IMR-90 (cell line): ENCODE results near the gene NPIPA3. TPM values are rescaled to one million over a fixed set of nuclear protein-coding genes. Genes with fewer than 3 reads are reported as not detected.

ENCODE experiments used
- ATAC-seq: fragments of 200-7000 bp; cut with Tn5 transposase; 2 replicates; pipeline ENCODE4 v1.9.1; 2020; ENCODE audit warnings: low read depth, mild to moderate bottlenecking, moderate library complexity
- BruUV-seq: library from RNA; stranded (reverse); fragments of 400-500 nt; replicated peaks from 2 replicates; lab custom pipeline; 2021; lab: Mats Ljungman, UMichigan
- CTCF ChIA-PET: fragments of 300-600 bp; formaldehyde crosslinking; extraction: SDS; loops from one replicate; lab custom pipeline; 2021; ENCODE audit warnings: antibody characterized with exemption; lab: Yijun Ruan, JAX
- POLR2A ChIA-PET: fragments of 300-600 bp; sonication (Branson Sonifier 250); formaldehyde crosslinking; loops from one replicate; lab custom pipeline; 2022; ENCODE audit warnings: antibody characterized with exemption; ENCODE audit not compliant: unreplicated experiment; lab: Charles Lee
- DNase-seq: peaks from one replicate; pipeline ENCODE4 v3.0.0; 2013
- H2AFZ ChIP-seq: replicated peaks from 2 replicates; pipeline ENCODE3; 2013; ENCODE audit warnings: low read length, mild to moderate bottlenecking; ENCODE audit not compliant: poor library complexity
- H2AK5ac ChIP-seq: 2 replicates; pipeline ENCODE4 v1.6.1; 2013; ENCODE audit warnings: low read depth, low read length, inconsistent platforms
- H2AK9ac ChIP-seq: replicated peaks from 2 replicates; pipeline ENCODE3; 2013; ENCODE audit warnings: mild to moderate bottlenecking, low read depth, low read length, moderate library complexity; ENCODE audit not compliant: poor library complexity
- H2BK120ac ChIP-seq: 2 replicates; pipeline ENCODE4 v1.6.1; 2013; ENCODE audit warnings: low read depth, low read length, inconsistent platforms
- H2BK15ac ChIP-seq: 3 replicates; pipeline ENCODE4 v1.6.1; 2013; ENCODE audit warnings: low read depth, low read length, inconsistent platforms
- H2BK20ac ChIP-seq: 2 replicates; pipeline ENCODE4 v1.6.1; 2013; ENCODE audit warnings: low read depth, mild to moderate bottlenecking, inconsistent platforms, low read length, moderate library complexity
- H2BK5ac ChIP-seq: 2 replicates; pipeline ENCODE4 v1.6.1; 2013; ENCODE audit warnings: mild to moderate bottlenecking, low read depth, low read length, inconsistent platforms; ENCODE audit not compliant: poor library complexity, severe bottlenecking
- H3K14ac ChIP-seq: replicated peaks from 2 replicates; pipeline ENCODE4 v1.6.1; 2013; ENCODE audit warnings: low read depth, low read length, inconsistent platforms
- H3K18ac ChIP-seq: 2 replicates; pipeline ENCODE4 v1.6.1; 2013; ENCODE audit warnings: low read depth, low read length, control low read depth
- H3K23ac ChIP-seq: 2 replicates; pipeline ENCODE4 v1.6.1; 2013; ENCODE audit warnings: low read depth, low read length, inconsistent platforms
- H3K27ac ChIP-seq: 2 replicates; pipeline ENCODE4 v1.5.1; 2013; ENCODE audit warnings: mild to moderate bottlenecking, control low read depth, low read length; ENCODE audit not compliant: insufficient read depth
- H3K27me3 ChIP-seq: 2 replicates; pipeline ENCODE4 v1.6.1; 2013; ENCODE audit warnings: low read length; ENCODE audit not compliant: control insufficient read depth, insufficient read depth
- H3K36me3 ChIP-seq: 2 replicates; pipeline ENCODE4 v1.6.1; 2013; ENCODE audit warnings: low read length, mixed read lengths; ENCODE audit not compliant: control insufficient read depth, insufficient read depth
- H3K4ac ChIP-seq: 2 replicates; pipeline ENCODE4 v1.6.1; 2013; ENCODE audit warnings: low read depth, low read length, inconsistent platforms
- H3K4me1 ChIP-seq: 2 replicates; pipeline ENCODE4 v1.6.1; 2013; ENCODE audit warnings: low read length, mixed read lengths; ENCODE audit not compliant: control insufficient read depth, insufficient read depth
- H3K4me2 ChIP-seq: 2 replicates; pipeline ENCODE4 v1.6.1; 2013; ENCODE audit warnings: low read depth, mild to moderate bottlenecking, control low read depth, low read length, moderate library complexity
- H3K4me3 ChIP-seq: 2 replicates; pipeline ENCODE4 v1.5.1; 2013; ENCODE audit warnings: low read depth, mild to moderate bottlenecking, control low read depth, low read length, moderate library complexity; ENCODE audit not compliant: insufficient read depth
- H3K56ac ChIP-seq: 2 replicates; pipeline ENCODE4 v1.6.1; 2013; ENCODE audit warnings: low read length, inconsistent platforms; ENCODE audit not compliant: insufficient read depth; ENCODE audit errors: extremely low read depth
- H3K79me1 ChIP-seq, 2 experiments: 2 replicates each; pipeline ENCODE4 v1.6.1; 2013; ENCODE audit warnings: low read length in 2 of 2, inconsistent platforms in 1 of 2, low read depth in 1 of 2
- H3K9ac ChIP-seq: 2 replicates; pipeline ENCODE4 v1.6.1; 2013; ENCODE audit warnings: low read depth, low read length, control low read depth
- H3K9me1 ChIP-seq: 2 replicates; pipeline ENCODE4 v1.6.1; 2013; ENCODE audit warnings: low read length, inconsistent platforms; ENCODE audit not compliant: insufficient read depth
- H3K9me3 ChIP-seq: 2 replicates; pipeline ENCODE4 v1.6.1; 2013; ENCODE audit warnings: low read length; ENCODE audit not compliant: control insufficient read depth, insufficient read depth
- H4K20me1 ChIP-seq: 2 replicates; pipeline ENCODE4 v1.6.1; 2013; ENCODE audit warnings: low read length, inconsistent platforms; ENCODE audit not compliant: insufficient read depth
- H4K5ac ChIP-seq: 2 replicates; pipeline ENCODE4 v1.6.1; 2013; ENCODE audit warnings: mild to moderate bottlenecking, low read depth, low read length, control low read depth
- H4K8ac ChIP-seq, 2 experiments: 2 replicates each; pipeline ENCODE4 v1.6.1; 2013; ENCODE audit warnings: low read depth in 2 of 2, low read length in 2 of 2, control low read depth in 1 of 2, inconsistent platforms in 1 of 2
- H4K91ac ChIP-seq: 2 replicates; pipeline ENCODE4 v1.6.1; 2013; ENCODE audit warnings: low read depth, low read length, inconsistent platforms; ENCODE audit not compliant: insufficient read depth
- BHLHE40 ChIP-seq: fragments of 150-350 bp; IDR thresholded peaks from 2 replicates; pipeline ENCODE4 v1.6.1; 2016; ENCODE audit warnings: mild to moderate bottlenecking, low read depth, low read length
- MAFK ChIP-seq: IDR thresholded peaks from 2 replicates; pipeline ENCODE4 v1.6.1; 2012; ENCODE audit warnings: low read depth, low read length, improper control_type of control experiment
- MAZ ChIP-seq: IDR thresholded peaks from 2 replicates; pipeline ENCODE4 v1.6.1; 2012; ENCODE audit warnings: low read depth, mild to moderate bottlenecking, low read length, improper control_type of control experiment, moderate library complexity, borderline replicate concordance
- RCOR1 ChIP-seq: IDR thresholded peaks from 2 replicates; pipeline ENCODE4 v1.6.1; 2012; ENCODE audit warnings: mild to moderate bottlenecking, low read length, improper control_type of control experiment; ENCODE audit not compliant: insufficient replicate concordance
- WGBS, 2 experiments: methylation state at CpG; one replicate each; pipeline versions ENCODE4 v1.1.5 to v1.1.7; 2013; ENCODE audit warnings: missing lambda C conversion rate in 2 of 2; ENCODE audit not compliant: insufficient read length in 1 of 2; ENCODE audit errors: extremely low coverage in 2 of 2; 5-methylcytosine and 5-hydroxymethylcytosine counted together
- dilution Hi-C: fragments of 300-500 bp; cut with HindIII; formaldehyde crosslinking; loops from one replicate; pipeline ENCODE4 v1.14.3; 2018; ENCODE audit warnings: low sequenced_read_pairs; ENCODE audit not compliant: unreplicated experiment
- in situ Hi-C: fragments of 300-500 bp; cut with MboI; formaldehyde crosslinking; loops from 3 replicates; pipeline ENCODE4 v1.14.3; 2019; ENCODE audit warnings: low sequenced_read_pairs, inconsistent platforms, mixed read lengths
- intact Hi-C: fragments of 100-400 bp; cut with micrococcal nuclease; formaldehyde crosslinking; loops from 2 replicates; pipeline ENCODE4 v1.10.0; 2022
- polyA plus RNA-seq, 3 experiments: library from polyadenylated mRNA; depleted of rRNA; stranded (reverse); fragments of >200 nt; gene quantifications; 2 replicates each; pipeline ENCODE4 v1.2.3, GENCODE V29; 2012; ENCODE audit warnings: low replicate concordance in 1 of 3
- total RNA-seq: library from RNA; depleted of rRNA; stranded (reverse); fragments of >200 nt; gene quantifications from 2 replicates; pipeline ENCODE4 v1.2.3, GENCODE V29; 2012
- TF ChIP-seq, protein P1 (sequence below): fragments of 150-350 bp; IDR thresholded peaks from 2 replicates; pipeline ENCODE4 v1.6.1; 2017; ENCODE audit warnings: mild to moderate bottlenecking, antibody characterized with exemption, low read length, low read depth

NPIPA3 gene
- total and polyA plus RNA-seq, 2 of the 4 experiments (the other 2 are of a cell fraction), result not detected

DNA sequence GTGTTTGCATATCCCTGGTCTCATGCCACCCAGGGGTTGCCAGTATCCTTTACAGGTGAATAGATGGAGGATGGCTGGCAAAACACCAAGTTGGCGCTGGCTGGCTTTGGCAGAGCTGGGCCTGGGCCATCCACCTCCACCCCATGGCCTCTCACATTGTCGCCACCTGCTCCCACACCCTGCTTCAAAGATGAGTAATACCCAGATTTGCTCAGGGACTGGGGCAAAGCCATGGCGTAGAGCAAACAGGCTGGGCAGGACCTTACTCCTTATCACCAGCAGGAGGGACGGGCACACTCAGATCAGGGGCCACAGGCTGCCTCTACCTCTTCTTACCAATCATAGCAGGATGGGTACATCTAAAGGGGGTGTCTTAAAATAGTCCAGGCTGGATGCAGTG lies 33.4 kb upstream of the NPIPA3 start:
- Histone ChIP-seq H3K79me1 (no peaks in the 10 kb centered on the region), H3K9me3 (no peaks in the 10 kb centered on the region), H4K20me1 (no peaks in the 10 kb centered on the region), H3K23ac (no peak overlapping the region), H2AK5ac (no peak overlapping the region), H3K18ac (no peak overlapping the region), H3K4me1 (no peaks in the 10 kb centered on the region), H3K4me3 (no peak overlapping the region), H4K5ac (no peak overlapping the region), H3K27me3 (no peaks in the 10 kb centered on the region), H4K8ac (no peak overlapping the region), H2BK15ac (no peak overlapping the region), H2BK20ac (no peak overlapping the region), H3K4ac (no peak overlapping the region), H2AK9ac (no peak overlapping the region), H3K56ac (no peak overlapping the region), H2BK5ac (no peak overlapping the region), H3K9ac (no peak overlapping the region), H2AFZ (no peak overlapping the region), H3K9me1 (0 out of 2 replicates have a peak, but pooled peaks cover 3% of the 10 kb centered on the region), H3K4me2 (no peak overlapping the region), H3K14ac (no peak overlapping the region), H4K91ac (no peak overlapping the region), H2BK120ac (no peak overlapping the region), H3K27ac (no peak overlapping the region), H3K36me3 (peaks cover 21% of the 10 kb centered on the region)
- ChIA-PET POLR2A (no interaction called here), CTCF (no interaction called here)
- BruUV-seq, result no TSS peak
- ATAC-seq (no peak), DNase-seq (no peak)
- no peak for TF ChIP-seq BHLHE40
- no peak for TF ChIP-seq RCOR1
- TF ChIP-seq MAZ, result no peak
- TF ChIP-seq, protein P1, sequence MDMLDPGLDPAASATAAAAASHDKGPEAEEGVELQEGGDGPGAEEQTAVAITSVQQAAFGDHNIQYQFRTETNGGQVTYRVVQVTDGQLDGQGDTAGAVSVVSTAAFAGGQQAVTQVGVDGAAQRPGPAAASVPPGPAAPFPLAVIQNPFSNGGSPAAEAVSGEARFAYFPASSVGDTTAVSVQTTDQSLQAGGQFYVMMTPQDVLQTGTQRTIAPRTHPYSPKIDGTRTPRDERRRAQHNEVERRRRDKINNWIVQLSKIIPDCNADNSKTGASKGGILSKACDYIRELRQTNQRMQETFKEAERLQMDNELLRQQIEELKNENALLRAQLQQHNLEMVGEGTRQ, result no peak
- no peak for TF ChIP-seq MAFK
- WGBS, 2 experiments, result 100% methylated on average over 1 of the region's 4 CpGs; no CpG with 5 or more reads in 1 of the 2 experiments
- intact Hi-C loops, result no loop called here
- in situ Hi-C loops, result no loop called here
- dilution Hi-C loops, result no loop called here
